UCSD-AML1 (cell line): ENCODE results near the gene HNRNPUL2.
A peak's percentile ranks its signal among the peaks of the same experiment; 100 is the strongest.

Source experiments
- DNase-seq: peaks from one replicate; lab custom pipeline; 2025; ENCODE audit not compliant: unreplicated experiment; lab: John Stamatoyannopoulos, UW

HNRNPUL2 gene

GRCh38 chr11:62727872-62728170, 564 bp upstream of the HNRNPUL2 start:
- DNase-seq: peak; percentile 87

GRCh38 chr11:62726915-62727164, 417 bp downstream of the HNRNPUL2 start:
- no peak for DNase-seq

GRCh38 chr11:62726156-62726914, 922 bp downstream of the HNRNPUL2 start:
- DNase-seq: no peak

GRCh38 chr11:62725646-62726045, 1.6 kb downstream of the HNRNPUL2 start:
- no peak for DNase-seq

- DNase-seq: no peak
These were observed 3.1 kb downstream of the HNRNPUL2 start for GRCh38 chr11:62724171-62724570.

GRCh38 chr11:62721994-62722393, 5.3 kb downstream of the HNRNPUL2 start:
- DNase-seq: no peak

- no peak for DNase-seq
These were observed 7.8 kb downstream of the HNRNPUL2 start for GRCh38 chr11:62719302-62719978.

- DNase-seq: no peak
These were observed 10.4 kb downstream of the HNRNPUL2 start for GRCh38 chr11:62716816-62717215.

- no peak for DNase-seq
These were observed 11.1 kb downstream of the HNRNPUL2 start for GRCh38 chr11:62716206-62716605.

GRCh38 chr11:62715150-62716130, 11.8 kb downstream of the HNRNPUL2 start:
- no peak for DNase-seq

GRCh38 chr11:62713343-62713742, 13.9 kb downstream of the HNRNPUL2 start:
- DNase-seq: no peak

GRCh38 chr11:62712861-62713260, 14.4 kb downstream of the HNRNPUL2 start:
- DNase-seq: no peak

- DNase-seq: no peak
These were observed 14.9 kb downstream of the HNRNPUL2 start for GRCh38 chr11:62712276-62712812.

GRCh38 chr11:62710001-62710345, 17.3 kb downstream of the HNRNPUL2 start:
- DNase-seq: no peak

- DNase-seq: no peak
These were observed 17.8 kb downstream of the HNRNPUL2 start for GRCh38 chr11:62709247-62710000.

- DNase-seq: no peak
These were observed 18.5 kb downstream of the HNRNPUL2 start for GRCh38 chr11:62708793-62709192.

GRCh38 chr11:62708392-62708791, 18.9 kb downstream of the HNRNPUL2 start:
- DNase-seq: no peak

- DNase-seq: no peak
These were observed 19.9 kb downstream of the HNRNPUL2 start, which contains the start of the genes BSCL2 and GNG3 for GRCh38 chr11:62707277-62707861. Gene BSCL2 (minus strand): TSS chr11:62707424. CDS start chr11:62707195, 229 bp downstream. Gene GNG3 (plus strand): TSS chr11:62707676. CDS start chr11:62708296, 620 bp downstream.

- no peak for DNase-seq
These were observed 20.4 kb downstream of the HNRNPUL2 start for GRCh38 chr11:62706850-62707247.
